ENCODE results near the gene CTBP2. TPM values are rescaled to one million over a fixed set of nuclear protein-coding genes. Genes with fewer than 3 reads are reported as not detected.

The CTBP2 gene
- total RNA-seq, 1 experiment from 2014 or later = 97.2 TPM

- Mint-ChIP-seq H3K4me1 (ENCODE audit: low read depth, unreplicated experiment) (no peaks in the 10 kb centered on the region), H3K27ac (ENCODE audit: unreplicated experiment) (no peak overlapping the region), H3K36me3 (ENCODE audit: insufficient read depth, unreplicated experiment) (peaks cover 59% of the 10 kb centered on the region), H3K9me3 (ENCODE audit: unreplicated experiment) (no peaks in the 10 kb centered on the region), H3K27me3 (ENCODE audit: insufficient read depth, unreplicated experiment) (no peaks in the 10 kb centered on the region), H3K4me3 (ENCODE audit: unreplicated experiment) (no peak overlapping the region)
- BruUV-seq (replicated peaks) = no TSS peak
- intact Hi-C loops (cut with micrococcal nuclease; ENCODE audit: unreplicated experiment) = no loop called here
- Histone ChIP-seq H3K4me1 (no peaks in the 10 kb centered on the region), H3K9me3 (no peaks in the 10 kb centered on the region), H3K36me3 (ENCODE audit: control insufficient read depth, insufficient read depth, low read length) (no peaks in the 10 kb centered on the region; the same call in 1 of the 2 replicates), H3K4me3 (ENCODE audit: low read depth, low read length) (no peak overlapping the region), H3K27me3 (replicated peaks; ENCODE audit: control insufficient read depth, insufficient read depth, low read length) (no peaks in the 10 kb centered on the region)
- DNase-seq = no peak
- no peak for TF ChIP-seq CTCF (IDR thresholded peaks at IDR 0.05; ENCODE audit: insufficient read depth in 1 of 2, low read depth in 1 of 2, low read length in 1 of 2, severe bottlenecking in 1 of 2, unreplicated experiment in 1 of 2)
- ChIA-PET POLR2A (no interaction called here), CTCF (interaction anchor here (1.3 kb wide), 1 partner anchor 41 kb away, joined by 4 read pairs; no protein-coding TSS in a partner anchor)
Measured at GRCh38 chr10:125089469-125089868, 70.9 kb downstream of the CTBP2 start.

GRCh38 chr10:125087897-125088215 is 72.5 kb downstream of the CTBP2 start:
- ChIA-PET POLR2A (no interaction called here), CTCF (no interaction called here)
- no peaks in the 10 kb centered on the region for H3K27me3 Mint-ChIP-seq (ENCODE audit: insufficient read depth, unreplicated experiment)
- H3K36me3 Mint-ChIP-seq (ENCODE audit: insufficient read depth, unreplicated experiment) = peaks cover 65% of the 10 kb centered on the region
- BruUV-seq (replicated peaks) = no TSS peak
- no peaks in the 10 kb centered on the region for H3K9me3 Mint-ChIP-seq (ENCODE audit: unreplicated experiment)
- no peak for DNase-seq
- Histone ChIP-seq H3K9me3 (no peaks in the 10 kb centered on the region), H3K4me1 (no peaks in the 10 kb centered on the region), H3K36me3 (ENCODE audit: control insufficient read depth, insufficient read depth, low read length) (no peaks in the 10 kb centered on the region; the same call in 1 of the 2 replicates), H3K27me3 (replicated peaks; ENCODE audit: control insufficient read depth, insufficient read depth, low read length) (no peaks in the 10 kb centered on the region), H3K4me3 (ENCODE audit: low read depth, low read length) (no peak overlapping the region)
- no peak for TF ChIP-seq CTCF (IDR thresholded peaks at IDR 0.05; ENCODE audit: insufficient read depth in 1 of 2, low read depth in 1 of 2, low read length in 1 of 2, severe bottlenecking in 1 of 2, unreplicated experiment in 1 of 2)
- H3K4me1 Mint-ChIP-seq (ENCODE audit: low read depth, unreplicated experiment) = no peaks in the 10 kb centered on the region
- intact Hi-C loops (cut with micrococcal nuclease; ENCODE audit: unreplicated experiment) = no loop called here
- no peak overlapping the region for H3K4me3 Mint-ChIP-seq (ENCODE audit: unreplicated experiment)
- H3K27ac Mint-ChIP-seq (ENCODE audit: unreplicated experiment) = peak overlapping the region; percentile 50

GRCh38 chr10:125087191-125087896 is 73.0 kb downstream of the CTBP2 start:
- intact Hi-C loops (cut with micrococcal nuclease; ENCODE audit: unreplicated experiment) = no loop called here
- Mint-ChIP-seq H3K4me3 (ENCODE audit: unreplicated experiment) (no peak overlapping the region), H3K9me3 (ENCODE audit: unreplicated experiment) (no peaks in the 10 kb centered on the region), H3K36me3 (ENCODE audit: insufficient read depth, unreplicated experiment) (peaks cover 65% of the 10 kb centered on the region), H3K27ac (ENCODE audit: unreplicated experiment) (peak overlapping the region; percentile 50), H3K27me3 (ENCODE audit: insufficient read depth, unreplicated experiment) (no peaks in the 10 kb centered on the region), H3K4me1 (ENCODE audit: low read depth, unreplicated experiment) (no peaks in the 10 kb centered on the region)
- Histone ChIP-seq H3K36me3 (ENCODE audit: control insufficient read depth, insufficient read depth, low read length) (no peaks in the 10 kb centered on the region; the same call in 1 of the 2 replicates), H3K9me3 (no peaks in the 10 kb centered on the region), H3K4me1 (no peaks in the 10 kb centered on the region), H3K4me3 (ENCODE audit: low read depth, low read length) (no peak overlapping the region), H3K27me3 (replicated peaks; ENCODE audit: control insufficient read depth, insufficient read depth, low read length) (no peaks in the 10 kb centered on the region)
- ChIA-PET CTCF (no interaction called here), POLR2A (no interaction called here)
- DNase-seq = no peak
- BruUV-seq (replicated peaks) = no TSS peak
- no peak for TF ChIP-seq CTCF (IDR thresholded peaks at IDR 0.05; ENCODE audit: insufficient read depth in 1 of 2, low read depth in 1 of 2, low read length in 1 of 2, severe bottlenecking in 1 of 2, unreplicated experiment in 1 of 2)
